Fibroblast of pulmonary artery (primary cell): ENCODE measurements around the gene KCNN1.
"Not testable (repeated sequence)": the region's sequence is repeated elsewhere in the genome, so short reads cannot be mapped to it uniquely, and the experiment has no call there.

Experiments used
- DNase-seq: peaks from one replicate; pipeline ENCODE4 v3.0.0-alpha.2; 2010; ENCODE audit warnings: low read depth
- H3K4me3 ChIP-seq: replicated peaks from 2 replicates; pipeline ENCODE4 v1.5.1; 2011; ENCODE audit warnings: low read depth, mild to moderate bottlenecking, control low read depth, low read length, moderate library complexity
- TF ChIP-seq, protein P1 (sequence below): IDR thresholded peaks from 2 replicates; pipeline ENCODE4 v1.5.1; 2011; ENCODE audit warnings: mild to moderate bottlenecking, control low read depth, low read length, inconsistent platforms; ENCODE audit errors: missing control alignments

The KCNN1 gene

DNA sequence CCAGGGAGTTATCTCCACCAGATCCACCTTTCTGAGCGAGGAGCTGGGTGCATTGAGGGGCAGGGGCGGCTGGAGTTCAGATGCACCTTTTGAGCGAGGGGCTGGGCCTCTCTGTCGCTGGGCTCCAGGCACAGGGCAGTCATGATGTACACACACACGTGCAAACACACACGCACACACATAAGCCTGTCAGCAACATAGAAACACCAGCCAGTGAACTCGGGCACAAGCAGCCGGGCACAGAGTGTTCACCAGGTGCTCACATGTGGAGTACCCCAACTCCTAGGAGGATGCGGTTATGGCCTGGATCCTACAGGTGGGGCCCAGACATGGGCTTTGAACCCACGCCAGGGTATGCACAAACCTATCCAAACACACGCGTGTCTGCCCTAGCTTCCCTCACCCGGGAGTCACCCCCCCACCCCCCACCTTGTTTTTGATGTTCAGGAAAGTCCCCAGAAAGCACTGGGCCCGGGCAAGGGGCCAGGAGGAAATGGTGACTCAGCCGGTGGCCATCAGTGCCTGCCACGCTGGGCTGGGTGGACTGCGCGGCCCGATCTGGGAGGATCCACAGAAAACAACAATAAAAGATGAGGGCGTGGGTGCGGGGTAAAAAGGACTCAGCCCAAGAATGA, 54.3 kb downstream of the KCNN1 start:
- TF ChIP-seq, protein P1, sequence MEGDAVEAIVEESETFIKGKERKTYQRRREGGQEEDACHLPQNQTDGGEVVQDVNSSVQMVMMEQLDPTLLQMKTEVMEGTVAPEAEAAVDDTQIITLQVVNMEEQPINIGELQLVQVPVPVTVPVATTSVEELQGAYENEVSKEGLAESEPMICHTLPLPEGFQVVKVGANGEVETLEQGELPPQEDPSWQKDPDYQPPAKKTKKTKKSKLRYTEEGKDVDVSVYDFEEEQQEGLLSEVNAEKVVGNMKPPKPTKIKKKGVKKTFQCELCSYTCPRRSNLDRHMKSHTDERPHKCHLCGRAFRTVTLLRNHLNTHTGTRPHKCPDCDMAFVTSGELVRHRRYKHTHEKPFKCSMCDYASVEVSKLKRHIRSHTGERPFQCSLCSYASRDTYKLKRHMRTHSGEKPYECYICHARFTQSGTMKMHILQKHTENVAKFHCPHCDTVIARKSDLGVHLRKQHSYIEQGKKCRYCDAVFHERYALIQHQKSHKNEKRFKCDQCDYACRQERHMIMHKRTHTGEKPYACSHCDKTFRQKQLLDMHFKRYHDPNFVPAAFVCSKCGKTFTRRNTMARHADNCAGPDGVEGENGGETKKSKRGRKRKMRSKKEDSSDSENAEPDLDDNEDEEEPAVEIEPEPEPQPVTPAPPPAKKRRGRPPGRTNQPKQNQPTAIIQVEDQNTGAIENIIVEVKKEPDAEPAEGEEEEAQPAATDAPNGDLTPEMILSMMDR, result no peak
- no peak overlapping the region for H3K4me3 ChIP-seq
- peak; percentile 92 for DNase-seq

DNA sequence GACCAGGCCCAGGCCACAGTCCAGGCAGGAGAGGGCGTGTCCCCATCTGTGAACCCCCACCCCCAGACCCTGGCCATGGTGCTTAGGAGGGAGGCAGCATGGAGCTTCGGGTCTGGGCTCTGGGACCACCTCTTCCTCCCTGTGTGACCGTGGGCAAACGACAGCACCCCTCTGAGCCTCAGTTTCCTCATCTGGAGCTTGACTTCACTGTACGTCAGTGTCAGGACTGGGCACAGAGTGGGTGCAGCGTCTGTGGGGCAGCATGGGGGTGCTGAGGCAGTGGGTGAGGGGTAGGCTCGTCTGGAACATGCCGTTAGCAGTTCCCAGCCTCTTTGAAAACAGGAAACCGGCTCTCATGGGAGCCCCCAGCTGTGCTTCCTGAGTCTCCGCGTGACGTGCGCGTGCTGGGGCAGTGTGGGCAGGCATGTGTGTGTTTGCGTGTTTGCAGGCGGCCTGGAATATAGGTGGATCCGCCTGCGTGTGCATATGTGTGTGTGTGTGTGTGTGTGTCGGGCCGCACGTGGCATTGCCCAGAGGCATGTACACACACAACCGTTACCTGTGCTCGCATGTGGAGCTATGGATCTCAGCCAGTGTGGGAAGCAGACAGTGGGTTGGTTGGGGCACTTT, 56.8 kb downstream of the KCNN1 start:
- H3K4me3 ChIP-seq, result no peak overlapping the region
- TF ChIP-seq, protein P1, result no peak
- DNase-seq, result peak; percentile 84

- no peak for DNase-seq
- TF ChIP-seq, protein P1, result no peak
- no peak overlapping the region for H3K4me3 ChIP-seq
Observed at GRCh38 chr19:18027151-18027550, 60.2 kb downstream of the KCNN1 start.

DNA sequence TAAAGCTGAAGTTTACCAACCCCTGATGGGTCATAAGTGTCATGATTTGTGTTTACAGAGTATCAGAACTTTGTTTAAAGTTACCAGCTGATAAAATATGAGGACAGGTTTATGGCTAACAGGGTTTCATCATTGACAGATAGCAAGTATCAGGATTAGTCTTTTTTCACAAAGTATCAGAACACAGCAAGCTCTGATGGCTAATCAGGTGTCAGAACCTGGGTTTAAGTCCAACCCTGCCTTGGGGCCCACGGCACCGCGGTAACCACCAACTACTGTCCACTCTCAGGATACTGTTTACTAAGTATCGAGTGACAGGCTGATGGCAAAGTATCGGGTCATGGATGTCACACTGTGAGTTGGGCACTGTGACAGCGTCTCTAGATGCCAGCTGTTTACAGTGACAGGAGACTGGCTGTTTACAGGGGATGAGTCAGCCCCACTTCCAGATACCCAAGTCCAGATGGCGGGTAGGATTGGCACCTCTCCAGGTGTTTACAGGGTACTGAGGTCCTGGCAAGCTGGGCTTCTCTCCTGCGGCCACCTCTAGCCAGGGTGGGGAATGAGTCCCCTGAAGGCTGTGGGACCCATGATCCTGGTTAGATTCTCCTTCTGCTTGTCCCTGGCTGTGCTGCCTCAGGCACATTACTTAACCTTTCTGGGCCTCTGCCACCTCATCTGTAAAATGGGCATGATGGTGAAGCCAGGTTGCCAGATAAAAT, 62.9 kb downstream of the KCNN1 start:
- no peak overlapping the region for H3K4me3 ChIP-seq
- TF ChIP-seq, protein P1, result no peak
- peak; percentile 36 for DNase-seq

- H3K4me3 ChIP-seq, DNase-seq: not testable (repeated sequence)
Observed at GRCh38 chr19:18031401-18031800, 64.5 kb downstream of the KCNN1 start.

- H3K4me3 ChIP-seq, DNase-seq: not testable (repeated sequence)
Observed at GRCh38 chr19:18032102-18032501, 65.2 kb downstream of the KCNN1 start.

DNA sequence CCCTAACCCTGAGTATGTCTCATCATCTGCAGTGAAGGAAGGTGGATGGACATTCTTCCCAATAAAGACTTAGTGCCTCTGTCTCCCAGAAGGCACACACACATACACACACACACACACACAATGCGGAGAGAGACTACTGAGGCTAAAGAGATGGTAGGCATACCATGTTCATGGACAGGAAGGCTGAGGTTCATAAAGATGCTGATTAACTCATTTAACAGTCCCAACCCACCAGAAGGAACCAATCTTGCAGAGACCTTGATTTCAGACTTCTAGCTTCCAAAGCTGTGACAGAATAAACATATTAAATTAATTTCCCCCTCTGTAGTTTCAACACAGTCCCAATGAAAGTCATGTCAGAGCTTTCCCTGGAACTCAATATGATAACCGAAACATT, 74.1 kb downstream of the KCNN1 start:
- no peak for DNase-seq
- no peak overlapping the region for H3K4me3 ChIP-seq
- TF ChIP-seq, protein P1, result no peak

DNA sequence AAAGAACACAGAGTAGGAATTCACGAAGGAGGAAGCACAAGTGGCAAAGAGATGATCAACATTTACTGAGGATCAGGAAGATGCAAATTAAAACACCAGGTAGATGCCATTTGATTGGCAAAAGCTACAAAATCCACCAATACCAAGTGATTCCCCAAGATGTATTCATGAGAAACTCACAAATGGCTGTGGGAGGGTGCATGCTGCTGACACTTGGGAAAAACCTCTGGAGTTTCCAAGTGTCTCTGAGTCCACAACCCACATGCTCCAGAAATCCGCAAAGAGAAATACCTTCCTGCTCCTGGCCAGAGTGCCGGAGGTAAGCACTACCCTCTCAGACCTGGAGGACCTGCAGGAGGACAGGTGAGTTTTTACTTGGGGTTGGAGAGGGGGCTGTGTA, 76.8 kb downstream of the KCNN1 start:
- no peak for DNase-seq
- no peak overlapping the region for H3K4me3 ChIP-seq
- TF ChIP-seq, protein P1, result no peak
